ENCODE measurements around the gene XRCC3. TPM values are rescaled to one million over a fixed set of nuclear protein-coding genes. Genes with fewer than 3 reads are reported as not detected.

Gene XRCC3
- total RNA-seq, 1 donor from 2014 or later: 75.8 TPM

GRCh38 chr14:103725739-103726395, 10.6 kb upstream of the XRCC3 start:
- peaks cover 3% of the 10 kb centered on the region for H3K4me1 Mint-ChIP-seq
- no peak overlapping the region for H3K4me3 Mint-ChIP-seq
- H3K27ac Mint-ChIP-seq: no peak overlapping the region
- no peaks in the 10 kb centered on the region for H3K27me3 Mint-ChIP-seq
- DNase-seq: no peak
- peaks cover 10% of the 10 kb centered on the region for H3K36me3 Mint-ChIP-seq (ENCODE audit: low read depth)
- no peaks in the 10 kb centered on the region for H3K9me3 Mint-ChIP-seq
- intact Hi-C loops (cut with micrococcal nuclease): no loop called here

GRCh38 chr14:103725001-103725682, 9.9 kb upstream of the XRCC3 start:
- Mint-ChIP-seq H3K27ac (no peak overlapping the region), H3K4me1 (peaks cover 3% of the 10 kb centered on the region), H3K4me3 (no peak overlapping the region), H3K36me3 (ENCODE audit: low read depth) (peaks cover 10% of the 10 kb centered on the region), H3K27me3 (no peaks in the 10 kb centered on the region), H3K9me3 (no peaks in the 10 kb centered on the region)
- DNase-seq: no peak
- intact Hi-C loops (cut with micrococcal nuclease): no loop called here

- H3K27ac Mint-ChIP-seq: no peak overlapping the region
- H3K4me3 Mint-ChIP-seq: no peak overlapping the region
- H3K9me3 Mint-ChIP-seq: no peaks in the 10 kb centered on the region
- intact Hi-C loops (cut with micrococcal nuclease): no loop called here
- peaks cover 7% of the 10 kb centered on the region for H3K4me1 Mint-ChIP-seq
- peaks cover 2% of the 10 kb centered on the region for H3K36me3 Mint-ChIP-seq (ENCODE audit: low read depth)
- DNase-seq: no peak
- no peaks in the 10 kb centered on the region for H3K27me3 Mint-ChIP-seq
Measured at GRCh38 chr14:103724116-103724515, 8.9 kb upstream of the XRCC3 start.

- H3K27ac Mint-ChIP-seq: no peak overlapping the region
- no peak overlapping the region for H3K4me3 Mint-ChIP-seq
- no peaks in the 10 kb centered on the region for H3K27me3 Mint-ChIP-seq
- intact Hi-C loops (cut with micrococcal nuclease): no loop called here
- DNase-seq: no peak
- peaks cover 9% of the 10 kb centered on the region for H3K4me1 Mint-ChIP-seq
- H3K36me3 Mint-ChIP-seq (ENCODE audit: low read depth): no peaks in the 10 kb centered on the region
- H3K9me3 Mint-ChIP-seq: no peaks in the 10 kb centered on the region
Measured at GRCh38 chr14:103723748-103724081, 8.5 kb upstream of the XRCC3 start.

GRCh38 chr14:103721334-103722120, 6.3 kb upstream of the XRCC3 start:
- Mint-ChIP-seq H3K27me3 (no peaks in the 10 kb centered on the region), H3K4me3 (no peak overlapping the region), H3K36me3 (ENCODE audit: low read depth) (peaks cover 3% of the 10 kb centered on the region), H3K4me1 (peaks cover 20% of the 10 kb centered on the region), H3K27ac (no peak overlapping the region), H3K9me3 (no peaks in the 10 kb centered on the region)
- intact Hi-C loops (cut with micrococcal nuclease): no loop called here
- DNase-seq: no peak

- H3K27me3 Mint-ChIP-seq: no peaks in the 10 kb centered on the region
- no peaks in the 10 kb centered on the region for H3K9me3 Mint-ChIP-seq
- intact Hi-C loops (cut with micrococcal nuclease): no loop called here
- H3K4me1 Mint-ChIP-seq: peaks cover 22% of the 10 kb centered on the region
- peaks cover 7% of the 10 kb centered on the region for H3K36me3 Mint-ChIP-seq (ENCODE audit: low read depth)
- no peak overlapping the region for H3K4me3 Mint-ChIP-seq
- H3K27ac Mint-ChIP-seq: no peak overlapping the region
- no peak for DNase-seq
Measured at GRCh38 chr14:103719751-103720150, 4.5 kb upstream of the XRCC3 start.

- Mint-ChIP-seq H3K36me3 (ENCODE audit: low read depth) (peaks cover 7% of the 10 kb centered on the region), H3K27me3 (no peaks in the 10 kb centered on the region), H3K27ac (no peak overlapping the region), H3K4me1 (peaks cover 30% of the 10 kb centered on the region), H3K9me3 (no peaks in the 10 kb centered on the region), H3K4me3 (no peak overlapping the region)
- intact Hi-C loops (cut with micrococcal nuclease): no loop called here
- no peak for DNase-seq
Measured at GRCh38 chr14:103718572-103718971, 3.3 kb upstream of the XRCC3 start.

GRCh38 chr14:103716899-103717411, 1.7 kb upstream of the XRCC3 start:
- H3K27ac Mint-ChIP-seq: no peak overlapping the region
- H3K4me3 Mint-ChIP-seq: peak overlapping the region; percentile 94
- no peak for DNase-seq
- H3K36me3 Mint-ChIP-seq (ENCODE audit: low read depth): peaks cover 14% of the 10 kb centered on the region
- no peaks in the 10 kb centered on the region for H3K27me3 Mint-ChIP-seq
- H3K4me1 Mint-ChIP-seq: peaks cover 38% of the 10 kb centered on the region
- no peaks in the 10 kb centered on the region for H3K9me3 Mint-ChIP-seq
- intact Hi-C loops (cut with micrococcal nuclease): no loop called here

- intact Hi-C loops (cut with micrococcal nuclease): no loop called here
- Mint-ChIP-seq H3K4me1 (peaks cover 35% of the 10 kb centered on the region), H3K27ac (no peak overlapping the region), H3K36me3 (ENCODE audit: low read depth) (peaks cover 14% of the 10 kb centered on the region), H3K27me3 (no peaks in the 10 kb centered on the region), H3K9me3 (no peaks in the 10 kb centered on the region), H3K4me3 (peak overlapping the region; percentile 94)
- DNase-seq: peak; percentile 77
Measured at GRCh38 chr14:103716091-103716801, 995 bp upstream of the XRCC3 start.

- intact Hi-C loops (cut with micrococcal nuclease): loop anchor here (2.0 kb wide), 4 partner anchors 85 to 1777 kb away; partner anchors contain the start of genes BAG5, COA8, KLC1 and PPP1R13B
Measured at GRCh38 chr14:103714063-103714724, 1.1 kb downstream of the XRCC3 start.

GRCh38 chr14:103713304-103714062, 1.8 kb downstream of the XRCC3 start:
- H3K9me3 Mint-ChIP-seq: no peaks in the 10 kb centered on the region
- no peaks in the 10 kb centered on the region for H3K27me3 Mint-ChIP-seq
- peak overlapping the region; percentile 93 for H3K27ac Mint-ChIP-seq
- intact Hi-C loops (cut with micrococcal nuclease): loop anchor here (2.0 kb wide), 4 partner anchors 85 to 1777 kb away; partner anchors contain the start of genes BAG5, COA8, KLC1 and PPP1R13B
- H3K36me3 Mint-ChIP-seq (ENCODE audit: low read depth): peaks cover 24% of the 10 kb centered on the region
- peaks cover 31% of the 10 kb centered on the region for H3K4me1 Mint-ChIP-seq
- peak; percentile 64 for DNase-seq
- H3K4me3 Mint-ChIP-seq: peak overlapping the region; percentile 94

More at GRCh38 chr14:103714063-103714724, 1.1 kb downstream of the XRCC3 start:
- Mint-ChIP-seq H3K9me3 (no peaks in the 10 kb centered on the region), H3K4me1 (peaks cover 33% of the 10 kb centered on the region), H3K4me3 (peak overlapping the region; percentile 94), H3K27me3 (no peaks in the 10 kb centered on the region), H3K36me3 (ENCODE audit: low read depth) (peaks cover 20% of the 10 kb centered on the region), H3K27ac (peak overlapping the region; percentile 93)
- DNase-seq: no peak

- intact Hi-C loops (cut with micrococcal nuclease): no loop called here
- Mint-ChIP-seq H3K36me3 (ENCODE audit: low read depth) (peaks cover 27% of the 10 kb centered on the region), H3K4me3 (peak overlapping the region; percentile 15), H3K27ac (peak overlapping the region; percentile 48), H3K4me1 (peaks cover 29% of the 10 kb centered on the region), H3K9me3 (no peaks in the 10 kb centered on the region), H3K27me3 (no peaks in the 10 kb centered on the region)
- DNase-seq: no peak
Measured at GRCh38 chr14:103712633-103713247, 2.5 kb downstream of the XRCC3 start.

Measured in activated CD4-positive, alpha-beta T cell treated with anti-CD3 and anti-CD28 coated beads, Interleukin-2, amount 10 ng/mL, durations not matched to agents 24 days and 14 days (primary cell).